H1 (cell line): ENCODE data around the gene PTPRF. TPM values are rescaled to one million over a fixed set of nuclear protein-coding genes. Genes with fewer than 3 reads are reported as not detected.

Experiments
- RAD21 ChIP-seq, 2 experiments: IDR thresholded peaks in 1 of 2; conservative IDR thresholded peaks in 1 of 2; 2 replicates each; pipeline ENCODE4 v1.6.1; 2011; ENCODE audit warnings: low read depth in 2 of 2, low read length in 2 of 2, improper control_type of control experiment in 1 of 2, inconsistent platforms in 1 of 2, mild to moderate bottlenecking in 1 of 2, moderate library complexity in 1 of 2
- TCF12 ChIP-seq: IDR thresholded peaks from 2 replicates; pipeline ENCODE4 v1.6.1; 2011; ENCODE audit warnings: low read depth, mild to moderate bottlenecking, low read length
- polyA plus RNA-seq, 7 experiments: library from polyadenylated mRNA; depleted of rRNA in 3 of 7; stranded (reverse) in 5 of 7; unstranded in 2 of 7; fragments of >200 nt in 5 of 7; fragments of 200-250 nt in 2 of 7; gene quantifications; 1 replicate in 5 of 7; 2 replicates in 1 of 7; 4 replicates in 1 of 7; pipeline versions ENCODE4 v1.2.1 to v1.2.3, GENCODE V29; 2011 to 2013; ENCODE audit warnings: missing spikeins in 2 of 7, mixed read lengths in 2 of 7
- total RNA-seq: library from RNA; stranded (reverse); fragmentation: NEBNext Ultra II Directional; extraction: Animal tissue kit (Norgen Biotek cat#: 25700); gene quantifications from 2 replicates; pipeline ENCODE4 v1.2.1, GENCODE V29; 2021

The PTPRF gene
- total and polyA plus RNA-seq, 2 of the 8 experiments (the other 6 are each of a cell fraction or from before 2014, with no cell fraction given): 136 to 231 TPM

GRCh38 chr1:43527111-43527878, 3.4 kb upstream of the PTPRF start (continued):
- TF ChIP-seq TCF12 (no peak), RAD21 (IDR thresholded peaks at IDR 0.05 in 1 of 2, conservative IDR thresholded peaks at IDR 0.05 in 1 of 2; ENCODE audit: low read depth in 2 of 2, low read length in 2 of 2) (no peak)
